Neural cell (in vitro differentiated cells): Measurements from ENCODE around the gene SLC1A2.

ENCODE experiments used
- CTCF ChIP-seq: fragments of 450-650 bp; IDR thresholded peaks from 2 replicates; pipeline ENCODE4 v1.5.1; 2014; ENCODE audit warnings: antibody characterized with exemption, mild to moderate bottlenecking, moderate library complexity; ENCODE audit not compliant: poor library complexity, severe bottlenecking
- EZH2 ChIP-seq: fragments of 200-600, 300-800 bp; shearing (Covaris generic), sonication (generic); IDR thresholded peaks from 2 replicates; pipeline ENCODE4 v1.6.1; 2014; ENCODE audit warnings: antibody characterized with exemption, low read length, borderline replicate concordance, mild to moderate bottlenecking; ENCODE audit not compliant: insufficient read depth, poor library complexity, severe bottlenecking
- REST ChIP-seq: IDR thresholded peaks from 2 replicates; pipeline ENCODE4 v1.6.1; 2012; ENCODE audit warnings: borderline replicate concordance
- SMC3 ChIP-seq: fragments of 450-650 bp; conservative IDR thresholded peaks from 2 replicates; pipeline ENCODE4 v1.6.1; 2014; ENCODE audit warnings: antibody characterized with exemption, mild to moderate bottlenecking, moderate library complexity; ENCODE audit not compliant: poor library complexity

GRCh38 chr11:35245786-35246185 is 173.6 kb downstream of the SLC1A2 start:
- TF ChIP-seq CTCF (no peak), REST (no peak), EZH2 (no peak), SMC3 (no peak)
